DMS79 (cell line): Measurements from ENCODE around the gene GPC6.

ENCODE experiments used
- DNase-seq: peaks from one replicate; lab custom pipeline; 2025; lab: John Stamatoyannopoulos, UW

GPC6 gene

GRCh38 chr13:93740334-93740733, 513.7 kb downstream of the GPC6 start:
- DNase-seq: no peak

GRCh38 chr13:93744033-93744432, 517.4 kb downstream of the GPC6 start:
- no peak for DNase-seq

- DNase-seq: no peak
These were observed 518.3 kb downstream of the GPC6 start for GRCh38 chr13:93744886-93745285.

DNA sequence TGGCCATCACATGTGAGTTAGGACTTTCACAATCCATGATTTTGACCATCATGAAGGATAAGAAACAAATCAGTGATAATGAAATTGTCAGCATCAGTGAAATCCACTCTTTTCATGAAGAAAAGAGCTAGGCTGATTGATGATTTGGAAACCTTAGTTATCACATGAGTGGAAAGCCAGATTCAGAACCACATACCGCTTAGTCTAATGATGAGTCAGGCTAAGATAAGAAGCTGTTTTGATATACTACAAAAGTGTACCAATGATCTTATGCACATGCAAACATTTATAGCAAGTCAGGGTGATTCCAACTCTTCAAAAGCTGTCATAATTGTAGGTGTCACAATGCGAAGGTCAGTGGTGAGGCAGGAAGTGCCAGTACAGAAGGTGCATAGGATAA, 519.3 kb downstream of the GPC6 start:
- DNase-seq: no peak

- DNase-seq: no peak
These were observed 520.0 kb downstream of the GPC6 start for GRCh38 chr13:93746589-93746988.

DNA sequence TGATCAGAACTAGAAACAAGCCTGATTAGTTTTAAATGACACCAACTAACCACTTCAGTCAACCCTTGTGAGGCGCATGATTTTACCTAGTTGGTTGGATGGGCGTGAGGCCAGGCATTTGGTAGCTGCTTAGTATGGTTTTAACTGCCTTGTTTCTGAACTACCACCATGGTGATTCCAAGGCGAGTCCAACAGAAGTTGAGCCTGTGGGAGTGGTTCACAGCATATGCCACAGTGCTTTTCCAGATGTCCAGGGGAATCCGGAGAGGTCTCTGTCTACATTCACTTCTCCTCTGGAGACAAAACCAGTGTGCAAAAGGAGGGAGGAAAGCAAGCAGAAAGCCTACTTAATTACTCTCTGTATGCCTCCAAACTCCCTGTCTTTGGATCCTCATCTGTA, 524.1 kb downstream of the GPC6 start:
- DNase-seq: no peak

DNA sequence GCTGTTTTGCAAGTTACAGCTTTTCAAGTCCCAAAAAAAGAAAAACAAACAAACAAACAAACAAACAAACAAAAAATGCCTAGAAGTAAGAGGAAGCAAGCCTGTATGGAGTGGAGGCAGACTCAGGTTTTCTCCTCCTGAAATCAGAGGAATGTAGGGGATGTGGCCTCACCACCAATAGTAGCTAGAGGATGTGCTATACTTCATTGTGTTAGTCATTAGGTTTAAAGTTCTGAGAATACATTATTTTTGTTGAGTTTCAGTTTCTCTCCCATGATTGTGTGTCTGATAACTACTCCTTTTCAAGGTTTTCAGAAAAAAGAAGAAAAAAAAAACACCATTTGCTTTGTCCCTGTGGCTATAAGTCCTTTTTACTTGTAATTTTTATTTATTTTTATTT, 524.5 kb downstream of the GPC6 start:
- no peak for DNase-seq

DNA sequence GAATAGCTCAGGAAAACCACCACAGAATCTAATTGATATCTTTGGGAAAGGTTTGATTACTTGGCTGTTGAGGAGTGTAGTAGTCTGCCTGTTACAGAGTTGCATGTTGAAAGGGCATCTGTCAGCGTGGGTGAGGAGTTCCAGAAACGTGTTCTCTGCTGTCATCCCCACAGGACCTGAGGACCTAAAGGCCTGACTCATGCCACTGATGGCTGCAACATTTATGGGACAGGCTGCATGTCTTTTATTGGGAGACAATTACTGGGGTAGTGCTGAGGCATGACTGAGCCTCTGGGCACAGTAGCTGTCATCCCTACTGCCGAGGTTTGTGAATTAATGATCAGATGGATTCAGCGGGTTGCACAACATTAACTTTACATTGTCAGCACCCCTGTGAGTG, 525.9 kb downstream of the GPC6 start:
- DNase-seq: no peak

- no peak for DNase-seq
These were observed 527.0 kb downstream of the GPC6 start for GRCh38 chr13:93753639-93754038.

- no peak for DNase-seq
These were observed 528.7 kb downstream of the GPC6 start for GRCh38 chr13:93755341-93755740.

- DNase-seq: no peak
These were observed 532.0 kb downstream of the GPC6 start for GRCh38 chr13:93758575-93758974.

GRCh38 chr13:93762708-93763426, 536.3 kb downstream of the GPC6 start:
- no peak for DNase-seq

DNA sequence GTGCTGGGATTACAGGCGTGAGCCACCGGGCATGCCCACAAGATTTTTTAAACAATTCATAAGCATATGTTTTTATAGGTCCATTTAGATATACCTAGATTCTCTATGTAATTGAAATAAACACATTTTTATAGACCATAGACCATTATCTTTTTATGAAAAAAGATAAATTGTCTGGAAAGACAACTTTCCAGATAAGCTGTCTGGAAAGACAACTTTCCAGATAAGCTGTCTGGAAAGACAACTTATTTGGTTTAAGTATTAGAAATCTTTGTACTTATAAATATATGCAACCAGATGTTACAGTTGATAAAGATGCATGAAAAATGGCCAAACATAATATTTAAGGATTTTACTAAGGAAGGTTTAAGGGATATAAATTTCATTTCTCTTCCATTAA, 538.5 kb downstream of the GPC6 start:
- no peak for DNase-seq

DNA sequence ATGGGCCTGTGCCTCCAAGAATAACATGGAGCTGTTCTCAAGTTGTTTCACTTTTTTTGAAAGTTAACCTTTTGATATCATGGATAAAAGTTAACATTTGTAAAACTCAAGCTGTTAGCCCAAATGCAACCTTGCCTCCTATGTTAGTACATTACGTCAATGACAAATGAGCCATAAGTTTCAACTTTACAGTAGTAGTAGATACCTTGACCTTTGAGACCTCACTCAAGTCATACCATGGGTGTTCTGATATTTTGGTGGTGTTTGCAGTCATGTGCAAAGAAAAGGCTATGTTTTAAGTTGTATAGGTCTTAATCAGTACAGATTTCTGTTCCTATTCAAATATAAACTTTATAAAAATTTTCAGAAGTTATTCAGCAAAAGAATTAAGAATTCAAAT, 539.2 kb downstream of the GPC6 start:
- DNase-seq: no peak

- no peak for DNase-seq
These were observed 540.1 kb downstream of the GPC6 start for GRCh38 chr13:93766719-93767118.

DNA sequence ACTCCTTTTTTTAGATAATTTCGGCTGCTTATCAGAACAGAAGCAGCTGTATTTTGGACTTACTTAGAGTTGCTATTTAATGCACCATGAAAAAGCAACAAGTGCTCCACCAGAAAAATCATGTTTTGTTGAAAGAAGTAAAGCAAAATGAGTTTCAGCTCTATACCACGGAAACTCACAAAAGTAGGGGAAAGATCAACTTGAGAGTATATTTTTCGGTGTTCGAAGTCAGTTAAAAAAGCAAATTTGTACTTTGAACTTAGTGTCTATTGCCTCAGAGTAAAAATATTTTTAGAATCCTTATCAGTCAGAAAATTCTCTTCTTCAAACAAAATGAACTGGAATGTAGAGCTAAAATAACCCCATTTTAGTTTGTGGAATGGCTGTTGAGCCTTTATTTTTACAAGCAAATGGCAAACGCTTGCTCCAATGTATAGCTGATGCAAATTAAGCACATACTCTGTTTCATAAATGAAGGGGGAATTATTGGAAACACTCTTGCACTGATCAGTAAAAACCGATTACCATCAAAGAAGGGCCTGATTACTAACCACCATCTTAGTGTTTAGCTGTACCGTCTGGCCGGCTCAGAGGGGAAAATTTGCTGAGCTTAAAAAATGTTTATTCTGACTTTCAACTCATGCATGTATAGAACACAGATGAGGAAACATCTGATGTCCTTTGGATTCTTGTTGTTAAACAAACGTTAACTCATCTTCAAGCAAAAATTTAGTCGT, 540.7 kb downstream of the GPC6 start:
- no peak for DNase-seq

DNA sequence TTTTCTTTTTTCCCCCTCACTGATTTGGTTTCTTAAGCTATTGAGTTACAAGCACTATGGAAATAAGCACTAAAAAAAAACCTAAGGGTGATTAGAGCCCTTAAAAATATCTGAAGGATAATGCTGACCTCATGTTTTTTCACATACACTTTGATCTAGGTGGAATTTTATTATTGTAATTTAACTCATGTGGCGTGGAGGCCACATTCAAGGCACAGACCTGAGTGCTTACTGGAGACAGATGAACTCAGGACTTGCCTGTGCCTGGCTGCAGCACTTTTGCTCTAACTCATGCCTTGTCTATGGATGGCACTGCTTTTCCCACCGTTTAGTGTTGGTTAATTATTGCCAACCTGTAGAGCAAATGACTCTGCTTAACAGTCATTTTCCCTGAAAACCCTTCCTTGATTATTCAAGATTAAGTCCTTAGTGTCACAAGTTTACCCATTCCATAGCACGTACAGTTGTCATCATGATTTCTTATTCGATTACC, 541.4 kb downstream of the GPC6 start:
- no peak for DNase-seq

- no peak for DNase-seq
These were observed 542.5 kb downstream of the GPC6 start for GRCh38 chr13:93769101-93769500.

GRCh38 chr13:93769607-93770006, 543.0 kb downstream of the GPC6 start:
- no peak for DNase-seq

DNA sequence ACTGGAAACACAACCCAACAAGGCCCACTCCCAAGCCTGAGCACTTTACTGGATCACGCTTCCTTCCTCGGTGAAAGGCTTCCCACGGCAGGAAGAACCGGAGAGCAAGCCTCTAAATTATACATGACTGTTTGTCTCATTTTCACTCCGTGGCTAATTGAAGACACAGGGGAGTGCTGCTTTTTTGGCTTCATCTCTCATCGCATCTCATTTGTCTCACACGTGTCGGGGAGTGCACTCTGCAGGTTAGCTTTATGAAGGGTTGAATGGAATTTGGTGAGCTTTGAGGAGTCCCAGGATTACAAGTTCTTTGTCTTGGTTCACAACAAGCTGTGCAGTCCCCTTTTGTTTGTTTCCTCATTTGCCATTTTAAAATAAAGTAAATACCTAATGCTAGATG, 544.6 kb downstream of the GPC6 start:
- DNase-seq: no peak

GRCh38 chr13:93771782-93772181, 545.2 kb downstream of the GPC6 start:
- DNase-seq: no peak

- DNase-seq: no peak
These were observed 547.9 kb downstream of the GPC6 start for GRCh38 chr13:93774506-93774905.

GRCh38 chr13:93775027-93775426, 548.4 kb downstream of the GPC6 start:
- no peak for DNase-seq
